K562 (cell line): ENCODE results near the gene ZNF586. TPM values are rescaled to one million over a fixed set of nuclear protein-coding genes. Genes with fewer than 3 reads are reported as not detected.

Experiments
- ARHGAP35 ChIP-seq: fragments of 450-650 bp; IDR thresholded peaks from 2 replicates; pipeline ENCODE4 v1.6.1; 2018; ENCODE audit not compliant: partially characterized antibody
- ATF7 ChIP-seq: fragments of 450-650 bp; IDR thresholded peaks from 2 replicates; pipeline ENCODE4 v1.7.1; 2014; ENCODE audit warnings: mild to moderate bottlenecking, moderate library complexity
- CBX1 ChIP-seq: sonication (generic); IDR thresholded peaks from 2 replicates; pipeline ENCODE4 v1.6.1; 2016; ENCODE audit warnings: antibody characterized with exemption, low read depth, mild to moderate bottlenecking
- DACH1 ChIP-seq: fragments of 450-650 bp; IDR thresholded peaks from 2 replicates; pipeline ENCODE4 v1.6.1; 2018; ENCODE audit not compliant: partially characterized antibody
- FOXP4 ChIP-seq: sonication (generic); formaldehyde crosslinking; IDR thresholded peaks from 2 replicates; pipeline ENCODE4 v1.8.0; 2022; ENCODE audit warnings: mild to moderate bottlenecking, missing genetic modification reagents, borderline replicate concordance
- HCFC1 ChIP-seq: IDR thresholded peaks from 2 replicates; pipeline ENCODE4 v1.6.1; 2012; ENCODE audit warnings: low read depth, low read length, improper control_type of control experiment
- JUND ChIP-seq, 2 experiments: IDR thresholded peaks; 2 replicates in 1 of 2; 3 replicates in 1 of 2; pipeline ENCODE4 v1.6.1; 2011; ENCODE audit warnings: borderline replicate concordance in 2 of 2, low read depth in 2 of 2, low read length in 2 of 2, improper control_type of control experiment in 1 of 2, missing biosample characterization in 1 of 2, missing genetic modification characterization in 1 of 2, missing genetic modification reagents in 1 of 2
- KHSRP ChIP-seq: fragments of 450-650 bp; IDR thresholded peaks from 2 replicates; pipeline ENCODE4 v1.6.1; 2017
- MCM2 ChIP-seq: fragments of 450-650 bp; IDR thresholded peaks from 2 replicates; pipeline ENCODE4 v1.6.1; 2017; ENCODE audit warnings: low read depth, mild to moderate bottlenecking
- NFE2L1 ChIP-seq: fragments of 450-650 bp; IDR thresholded peaks from 2 replicates; pipeline ENCODE4 v1.6.1; 2016; ENCODE audit warnings: missing genetic modification characterization, low read depth, mild to moderate bottlenecking, missing compliant biosample characterization, moderate library complexity, borderline replicate concordance
- PHF8 ChIP-seq: fragments of 200-600 bp; sonication (generic); IDR thresholded peaks from 2 replicates; pipeline ENCODE4 v1.6.1; 2012; ENCODE audit warnings: mixed run types, mild to moderate bottlenecking, inconsistent platforms, low read length, moderate library complexity, borderline replicate concordance
- POLR2AphosphoS5 ChIP-seq: IDR thresholded peaks from 2 replicates; pipeline ENCODE4 v1.6.1; 2011; ENCODE audit warnings: mild to moderate bottlenecking, low read depth, low read length, moderate library complexity; ENCODE audit not compliant: control insufficient read depth, insufficient read depth
- TEAD2 ChIP-seq: fragments of 450-650 bp; IDR thresholded peaks from 2 replicates; pipeline ENCODE4 v1.6.1; 2016; ENCODE audit warnings: missing genetic modification characterization, control low read depth, missing compliant biosample characterization
- ZNF584 ChIP-seq: fragments of 200-800 bp; sonication (Bioruptor generic); IDR thresholded peaks from 2 replicates; pipeline ENCODE4 v1.6.1; 2016; ENCODE audit warnings: low read depth, mild to moderate bottlenecking, missing genetic modification characterization, missing compliant biosample characterization
- ZNF644 ChIP-seq: fragments of 200-800 bp; sonication (Bioruptor generic); IDR thresholded peaks from 2 replicates; pipeline ENCODE4 v1.6.1; 2016; ENCODE audit warnings: low read depth, missing genetic modification characterization, missing compliant biosample characterization
- polyA plus RNA-seq, 8 experiments: library from polyadenylated mRNA; depleted of rRNA in 4 of 8; stranded (reverse) in 5 of 8; unstranded in 3 of 8; fragments of >200 nt; fragmentation: Nextera tagmentation in 2 of 8; fragmentation: Illumina TruSeq in 1 of 8; extraction: Ambion mirVana in 2 of 8; extraction: Trizol in 1 of 8; gene quantifications; 2 replicates each; pipeline versions ENCODE4 v1.2.1 to v1.2.3, GENCODE V29; 2011 to 2014; ENCODE audit warnings: inconsistent platforms in 1 of 8, missing spikeins in 1 of 8
- total RNA-seq, 7 experiments: library from RNA; depleted of rRNA in 6 of 7; stranded (reverse); fragments of >200 nt in 6 of 7; fragmentation: Illumina TruSeq in 2 of 7; extraction: Trizol in 2 of 7; gene quantifications; 2 replicates each; pipeline versions ENCODE4 v1.2.1 to v1.2.3, GENCODE V29; 2011 to 2021; ENCODE audit warnings: low replicate concordance in 1 of 7
- TF ChIP-seq, protein P1 (sequence below): fragments of 450-650 bp; formaldehyde crosslinking; IDR thresholded peaks from 2 replicates; pipeline ENCODE4 v1.4.0; 2022; ENCODE audit warnings: missing genetic modification characterization
- TF ChIP-seq, protein P2 (sequence below), 2 experiments: fragments of 450-650 bp; IDR thresholded peaks; 2 replicates each; pipeline ENCODE4 v1.6.1; 2016
- TF ChIP-seq, protein P3 (sequence below): fragments of 450-650 bp; IDR thresholded peaks from 2 replicates; pipeline ENCODE4 v1.6.1; 2018; ENCODE audit not compliant: partially characterized antibody

Gene ZNF586
- total and polyA plus RNA-seq, 9 of the 15 experiments (the other 6 are each of a cell fraction or from before 2014, with no cell fraction given) = 2.5 to 12.6 (median 8.4) TPM

GRCh38 chr19:57746580-57747471 lies 22.6 kb upstream of the ZNF586 start, which contains the start of gene ZNF776 (continued):
- TF ChIP-seq, protein P1, sequence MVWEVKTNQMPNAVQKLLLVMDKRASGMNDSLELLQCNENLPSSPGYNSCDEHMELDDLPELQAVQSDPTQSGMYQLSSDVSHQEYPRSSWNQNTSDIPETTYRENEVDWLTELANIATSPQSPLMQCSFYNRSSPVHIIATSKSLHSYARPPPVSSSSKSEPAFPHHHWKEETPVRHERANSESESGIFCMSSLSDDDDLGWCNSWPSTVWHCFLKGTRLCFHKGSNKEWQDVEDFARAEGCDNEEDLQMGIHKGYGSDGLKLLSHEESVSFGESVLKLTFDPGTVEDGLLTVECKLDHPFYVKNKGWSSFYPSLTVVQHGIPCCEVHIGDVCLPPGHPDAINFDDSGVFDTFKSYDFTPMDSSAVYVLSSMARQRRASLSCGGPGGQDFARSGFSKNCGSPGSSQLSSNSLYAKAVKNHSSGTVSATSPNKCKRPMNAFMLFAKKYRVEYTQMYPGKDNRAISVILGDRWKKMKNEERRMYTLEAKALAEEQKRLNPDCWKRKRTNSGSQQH = no peak
- peak; percentile 57; the same call in 1 of the 2 replicates for TF ChIP-seq CBX1
- TF ChIP-seq ZNF644 (tag) = no peak
- no peak for TF ChIP-seq TEAD2 (tag)
- TF ChIP-seq PHF8 = peak; percentile 92
- TF ChIP-seq, protein P2, sequence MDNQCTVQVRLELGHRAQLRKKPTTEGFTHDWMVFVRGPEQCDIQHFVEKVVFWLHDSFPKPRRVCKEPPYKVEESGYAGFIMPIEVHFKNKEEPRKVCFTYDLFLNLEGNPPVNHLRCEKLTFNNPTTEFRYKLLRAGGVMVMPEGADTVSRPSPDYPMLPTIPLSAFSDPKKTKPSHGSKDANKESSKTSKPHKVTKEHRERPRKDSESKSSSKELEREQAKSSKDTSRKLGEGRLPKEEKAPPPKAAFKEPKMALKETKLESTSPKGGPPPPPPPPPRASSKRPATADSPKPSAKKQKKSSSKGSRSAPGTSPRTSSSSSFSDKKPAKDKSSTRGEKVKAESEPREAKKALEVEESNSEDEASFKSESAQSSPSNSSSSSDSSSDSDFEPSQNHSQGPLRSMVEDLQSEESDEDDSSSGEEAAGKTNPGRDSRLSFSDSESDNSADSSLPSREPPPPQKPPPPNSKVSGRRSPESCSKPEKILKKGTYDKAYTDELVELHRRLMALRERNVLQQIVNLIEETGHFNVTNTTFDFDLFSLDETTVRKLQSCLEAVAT (IDR thresholded peaks at IDR 0.05) = no peak
- TF ChIP-seq, protein P3, sequence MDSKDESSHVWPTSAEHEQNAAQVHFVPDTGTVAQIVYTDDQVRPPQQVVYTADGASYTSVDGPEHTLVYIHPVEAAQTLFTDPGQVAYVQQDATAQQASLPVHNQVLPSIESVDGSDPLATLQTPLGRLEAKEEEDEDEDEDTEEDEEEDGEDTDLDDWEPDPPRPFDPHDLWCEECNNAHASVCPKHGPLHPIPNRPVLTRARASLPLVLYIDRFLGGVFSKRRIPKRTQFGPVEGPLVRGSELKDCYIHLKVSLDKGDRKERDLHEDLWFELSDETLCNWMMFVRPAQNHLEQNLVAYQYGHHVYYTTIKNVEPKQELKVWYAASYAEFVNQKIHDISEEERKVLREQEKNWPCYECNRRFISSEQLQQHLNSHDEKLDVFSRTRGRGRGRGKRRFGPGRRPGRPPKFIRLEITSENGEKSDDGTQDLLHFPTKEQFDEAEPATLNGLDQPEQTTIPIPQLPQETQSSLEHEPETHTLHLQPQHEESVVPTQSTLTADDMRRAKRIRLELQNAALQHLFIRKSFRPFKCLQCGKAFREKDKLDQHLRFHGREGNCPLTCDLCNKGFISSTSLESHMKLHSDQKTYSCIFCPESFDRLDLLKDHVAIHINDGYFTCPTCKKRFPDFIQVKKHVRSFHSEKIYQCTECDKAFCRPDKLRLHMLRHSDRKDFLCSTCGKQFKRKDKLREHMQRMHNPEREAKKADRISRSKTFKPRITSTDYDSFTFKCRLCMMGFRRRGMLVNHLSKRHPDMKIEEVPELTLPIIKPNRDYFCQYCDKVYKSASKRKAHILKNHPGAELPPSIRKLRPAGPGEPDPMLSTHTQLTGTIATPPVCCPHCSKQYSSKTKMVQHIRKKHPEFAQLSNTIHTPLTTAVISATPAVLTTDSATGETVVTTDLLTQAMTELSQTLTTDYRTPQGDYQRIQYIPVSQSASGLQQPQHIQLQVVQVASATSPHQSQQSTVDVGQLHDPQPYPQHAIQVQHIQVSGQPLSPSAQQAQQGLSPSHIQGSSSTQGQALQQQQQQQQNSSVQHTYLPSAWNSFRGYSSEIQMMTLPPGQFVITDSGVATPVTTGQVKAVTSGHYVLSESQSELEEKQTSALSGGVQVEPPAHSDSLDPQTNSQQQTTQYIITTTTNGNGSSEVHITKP = peak; percentile 83
- TF ChIP-seq MCM2 = no peak
- TF ChIP-seq POLR2AphosphoS5 = peak; percentile 79
- TF ChIP-seq DACH1 = no peak
- no peak for TF ChIP-seq ARHGAP35
- peak; percentile 60; the same call in 1 of the 2 replicates for TF ChIP-seq ATF7
- TF ChIP-seq KHSRP = no peak
- TF ChIP-seq JUND (IDR thresholded peaks at IDR 0.05; ENCODE audit: borderline replicate concordance, low read depth, low read length) = no peak; the same call in 1 of the 2 replicates
- peak; percentile 29; the same call in 1 of the 3 replicates for TF ChIP-seq JUND (tag; IDR thresholded peaks at IDR 0.05; ENCODE audit: borderline replicate concordance, low read depth, low read length)
- TF ChIP-seq FOXP4 (CRISPR knock-in tag) = no peak
- TF ChIP-seq ZNF584 (CRISPR knock-in tag) = no peak
- no peak for TF ChIP-seq NFE2L1 (tag)
- peak; percentile 96 for TF ChIP-seq HCFC1
